SK-N-SH (cell line): Measurements from ENCODE around the gene OR2T11. TPM values are rescaled to one million over a fixed set of nuclear protein-coding genes. Genes with fewer than 3 reads are reported as not detected.
"Not testable (repeated sequence)": the region's sequence is repeated elsewhere in the genome, so short reads cannot be mapped to it uniquely, and the experiment has no call there.

Experiments
- CTCF ChIA-PET: fragments of 300-600, 350-600 bp; formaldehyde crosslinking; extraction: SDS; loops from one replicate; lab custom pipeline; 2021; lab: Yijun Ruan, JAX
- POLR2A ChIA-PET: fragments of 350-600 bp; sonication (Branson Sonifier 250); formaldehyde crosslinking; extraction: SDS; loops from one replicate; lab custom pipeline; 2020; ENCODE audit warnings: antibody characterized with exemption, inconsistent platforms; lab: Yijun Ruan, JAX
- DNase-seq: peaks from one replicate; pipeline ENCODE4 v3.0.0; 2012
- H2AFZ ChIP-seq: fragments of 200-600 bp; sonication (generic); 2 replicates; pipeline ENCODE4 v1.8.1; 2016; ENCODE audit warnings: antibody characterized with exemption, mild to moderate bottlenecking, low read depth
- H3F3A ChIP-seq: fragments of 200-600 bp; sonication (generic); replicated peaks from 2 replicates; pipeline ENCODE3; 2016; ENCODE audit warnings: antibody characterized with exemption, mild to moderate bottlenecking; ENCODE audit not compliant: insufficient read depth
- H3K27ac ChIP-seq, 2 experiments: fragments of 200-500 bp in 1 of 2; fragments of 200-600 bp in 1 of 2; sonication (Bioruptor generic) in 1 of 2; sonication (generic), shearing (Covaris generic) in 1 of 2; 2 replicates each; pipeline versions ENCODE4 v1.5.1 to v1.6.1; 2014 to 2016; ENCODE audit warnings: low read depth in 2 of 2, inconsistent platforms in 1 of 2, low read length in 1 of 2, mild to moderate bottlenecking in 1 of 2, mixed read lengths in 1 of 2
- H3K27me3 ChIP-seq: fragments of 200-600 bp; sonication (generic), shearing (Covaris generic); 2 replicates; pipeline ENCODE4 v1.6.1; 2016; ENCODE audit warnings: mixed run types; ENCODE audit not compliant: insufficient read depth
- H3K36me3 ChIP-seq, 2 experiments: fragments of 200-500 bp in 1 of 2; fragments of 200-600 bp in 1 of 2; sonication (Bioruptor generic) in 1 of 2; sonication (generic) in 1 of 2; replicated peaks in 1 of 2; 2 replicates each; pipeline versions ENCODE3 to v1.5.1; 2014 to 2016; ENCODE audit warnings: low read length in 1 of 2, mild to moderate bottlenecking in 1 of 2; ENCODE audit not compliant: insufficient read depth in 2 of 2, control insufficient read depth in 1 of 2
- H3K4me1 ChIP-seq, 2 experiments: fragments of 200-500 bp in 1 of 2; fragments of 200-600 bp in 1 of 2; sonication (Bioruptor generic) in 1 of 2; sonication (generic), shearing (Covaris generic) in 1 of 2; 2 replicates each; pipeline versions ENCODE4 v1.5.1 to v1.6.1; 2014 to 2016; ENCODE audit warnings: low read depth in 1 of 2, low read length in 1 of 2, mixed run types in 1 of 2; ENCODE audit not compliant: insufficient read depth in 2 of 2, control insufficient read depth in 1 of 2
- H3K4me2 ChIP-seq: fragments of 200-600 bp; sonication (generic), shearing (Covaris generic); 2 replicates; pipeline ENCODE4 v1.6.1; 2017; ENCODE audit warnings: mixed run types
- H3K4me3 ChIP-seq, 2 experiments: fragments of 200-500 bp in 1 of 2; fragments of 200-600 bp in 1 of 2; sonication (Bioruptor generic) in 1 of 2; sonication (generic), shearing (Covaris generic) in 1 of 2; 2 replicates each; pipeline versions ENCODE4 v1.5.1 to v1.8.1; 2014 to 2016; ENCODE audit warnings: low read depth in 2 of 2, inconsistent platforms in 1 of 2, low read length in 1 of 2, mild to moderate bottlenecking in 1 of 2, mixed read lengths in 1 of 2, moderate library complexity in 1 of 2
- H3K79me2 ChIP-seq: fragments of 200-600 bp; sonication (generic); 2 replicates; pipeline ENCODE4 v1.8.1; 2017; ENCODE audit warnings: mild to moderate bottlenecking; ENCODE audit not compliant: insufficient read depth
- H3K9ac ChIP-seq: fragments of 200-600 bp; sonication (generic); 2 replicates; pipeline ENCODE4 v1.6.1; 2017; ENCODE audit warnings: mixed run types
- H3K9me2 ChIP-seq: fragments of 200-600 bp; sonication (generic); 2 replicates; pipeline ENCODE4 v1.6.1; 2017; ENCODE audit warnings: mixed run types
- H3K9me3 ChIP-seq: fragments of 200-600 bp; sonication (generic); 2 replicates; pipeline ENCODE4 v1.6.1; 2017; ENCODE audit warnings: mixed run types, mild to moderate bottlenecking, moderate library complexity
- H4K20me1 ChIP-seq: fragments of 200-600 bp; sonication (generic); 2 replicates; pipeline ENCODE4 v1.6.1; 2017; ENCODE audit warnings: mild to moderate bottlenecking, mixed run types; ENCODE audit not compliant: insufficient read depth
- ELF1 ChIP-seq: IDR thresholded peaks from 2 replicates; pipeline ENCODE4 v1.4.0; 2012
- EP300 ChIP-seq, 2 experiments: IDR thresholded peaks; 2 replicates each; pipeline versions ENCODE4 v1.4.0 to v1.6.1; 2012; ENCODE audit warnings: borderline replicate concordance in 1 of 2, low read depth in 1 of 2, low read length in 1 of 2
- EZH2phosphoT487 ChIP-seq: fragments of 200-600 bp; sonication (generic); IDR thresholded peaks from 2 replicates; pipeline ENCODE4 v1.6.1; 2017; ENCODE audit warnings: low read depth, mixed run types, mild to moderate bottlenecking, antibody characterized with exemption, moderate library complexity, borderline replicate concordance
- FOSL2 ChIP-seq: IDR thresholded peaks from 2 replicates; pipeline ENCODE4 v1.4.0; 2012; ENCODE audit warnings: low read depth, mild to moderate bottlenecking, moderate library complexity, borderline replicate concordance
- GABPA ChIP-seq: IDR thresholded peaks from 2 replicates; pipeline ENCODE4 v1.4.0; 2012; ENCODE audit warnings: low read depth, mild to moderate bottlenecking
- JUND ChIP-seq: IDR thresholded peaks from 2 replicates; pipeline ENCODE4 v1.4.0; 2012
- NFIC ChIP-seq: IDR thresholded peaks from 2 replicates; pipeline ENCODE4 v1.4.0; 2012; ENCODE audit warnings: borderline replicate concordance
- NRF1 ChIP-seq: IDR thresholded peaks from 2 replicates; pipeline ENCODE4 v1.6.1; 2012; ENCODE audit warnings: low read depth, mild to moderate bottlenecking, low read length
- POLR2AphosphoS5 ChIP-seq: IDR thresholded peaks from 2 replicates; pipeline ENCODE4 v1.6.1; 2012; ENCODE audit warnings: low read depth, low read length
- RAD21 ChIP-seq: IDR thresholded peaks from 2 replicates; pipeline ENCODE4 v1.6.1; 2012; ENCODE audit warnings: mild to moderate bottlenecking, low read length
- RXRA ChIP-seq: IDR thresholded peaks from 2 replicates; pipeline ENCODE4 v1.4.0; 2012; ENCODE audit warnings: low read depth, mild to moderate bottlenecking, borderline replicate concordance
- TAF1 ChIP-seq: IDR thresholded peaks from 2 replicates; pipeline ENCODE4 v1.6.1; 2012; ENCODE audit warnings: low read depth, mild to moderate bottlenecking, low read length, moderate library complexity, borderline replicate concordance
- TCF12 ChIP-seq: IDR thresholded peaks from 2 replicates; pipeline ENCODE4 v1.4.0; 2012
- YY1 ChIP-seq: IDR thresholded peaks from 2 replicates; pipeline ENCODE4 v1.4.0; 2012; ENCODE audit warnings: low read depth, mild to moderate bottlenecking
- WGBS: methylation state at CpG from one replicate; pipeline ENCODE4 v1.1.6; 2017; ENCODE audit warnings: low lambda C conversion rate; 5-methylcytosine and 5-hydroxymethylcytosine counted together
- polyA plus RNA-seq, 3 experiments: library from polyadenylated mRNA; depleted of rRNA; stranded (reverse); fragments of >200 nt; gene quantifications; 2 replicates each; pipeline ENCODE4 v1.2.3, GENCODE V29; 2012
- TF ChIP-seq, protein P1 (sequence below): fragments of 150-350 bp; IDR thresholded peaks from 2 replicates; pipeline ENCODE4 v1.6.1; 2016; ENCODE audit warnings: mild to moderate bottlenecking, low read depth, low read length

Gene OR2T11
- polyA plus RNA-seq, 1 of the 3 experiments (the other 2 are of a cell fraction), result not detected

DNA sequence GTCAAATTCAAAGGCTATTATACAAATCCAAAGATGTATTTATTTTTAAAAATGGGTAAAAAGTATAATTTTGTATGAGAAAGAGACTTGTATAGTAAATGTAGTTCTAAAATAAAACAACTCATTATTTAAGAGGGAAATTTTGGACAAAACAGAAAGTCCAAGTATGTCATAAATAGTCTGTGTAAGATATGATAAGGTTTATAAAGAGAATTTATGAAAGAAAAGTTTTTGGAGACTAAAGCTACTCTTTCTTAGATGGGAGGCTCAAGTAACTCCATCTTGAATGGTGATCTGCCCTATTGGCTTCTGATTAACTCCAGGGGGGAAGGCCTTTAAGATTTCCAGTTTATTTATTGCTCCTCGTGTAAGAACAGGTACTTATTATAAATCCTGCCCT, 35.1 kb upstream of the OR2T11 start:
- H3K27ac ChIP-seq, result no peak overlapping the region
- TF ChIP-seq YY1, result no peak
- no peak for TF ChIP-seq NFIC
- TF ChIP-seq RXRA, result no peak
- no peak for TF ChIP-seq GABPA
- no peak for TF ChIP-seq EZH2phosphoT487
- TF ChIP-seq TCF12, result no peak
- TF ChIP-seq JUND, result no peak
- no peak for TF ChIP-seq FOSL2
- TF ChIP-seq, protein P1, sequence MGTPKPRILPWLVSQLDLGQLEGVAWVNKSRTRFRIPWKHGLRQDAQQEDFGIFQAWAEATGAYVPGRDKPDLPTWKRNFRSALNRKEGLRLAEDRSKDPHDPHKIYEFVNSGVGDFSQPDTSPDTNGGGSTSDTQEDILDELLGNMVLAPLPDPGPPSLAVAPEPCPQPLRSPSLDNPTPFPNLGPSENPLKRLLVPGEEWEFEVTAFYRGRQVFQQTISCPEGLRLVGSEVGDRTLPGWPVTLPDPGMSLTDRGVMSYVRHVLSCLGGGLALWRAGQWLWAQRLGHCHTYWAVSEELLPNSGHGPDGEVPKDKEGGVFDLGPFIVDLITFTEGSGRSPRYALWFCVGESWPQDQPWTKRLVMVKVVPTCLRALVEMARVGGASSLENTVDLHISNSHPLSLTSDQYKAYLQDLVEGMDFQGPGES, result no peak
- no peak for TF ChIP-seq NRF1
- TF ChIP-seq ELF1, result no peak
- TF ChIP-seq POLR2AphosphoS5, result no peak
- TF ChIP-seq TAF1, result no peak
- TF ChIP-seq EP300 (IDR thresholded peaks at IDR 0.05; ENCODE audit: borderline replicate concordance in 1 of 2, low read depth in 1 of 2, low read length in 1 of 2), result no peak
- no peak for TF ChIP-seq RAD21
- no peaks in the 10 kb centered on the region for H3K79me2 ChIP-seq
- DNase-seq, result no peak
- no peaks in the 10 kb centered on the region for H3K9me2 ChIP-seq
- no peaks in the 10 kb centered on the region for H3K36me3 ChIP-seq
- no peak overlapping the region for H3K4me2 ChIP-seq
- H3F3A ChIP-seq, result no peaks in the 10 kb centered on the region
- no peaks in the 10 kb centered on the region for H3K27me3 ChIP-seq
- H3K4me1 ChIP-seq, result no peaks in the 10 kb centered on the region
- POLR2A ChIA-PET, result no interaction called here
- CTCF ChIA-PET, result no interaction called here
- no peaks in the 10 kb centered on the region; the same call in 1 of the 2 replicates for H3K9me3 ChIP-seq
- 6% methylated on average over 1 of the region's 1 CpG for WGBS
- H4K20me1 ChIP-seq, result no peaks in the 10 kb centered on the region
- no peak overlapping the region for H3K4me3 ChIP-seq
- no peak overlapping the region for H3K9ac ChIP-seq
- no peak overlapping the region for H2AFZ ChIP-seq

DNA sequence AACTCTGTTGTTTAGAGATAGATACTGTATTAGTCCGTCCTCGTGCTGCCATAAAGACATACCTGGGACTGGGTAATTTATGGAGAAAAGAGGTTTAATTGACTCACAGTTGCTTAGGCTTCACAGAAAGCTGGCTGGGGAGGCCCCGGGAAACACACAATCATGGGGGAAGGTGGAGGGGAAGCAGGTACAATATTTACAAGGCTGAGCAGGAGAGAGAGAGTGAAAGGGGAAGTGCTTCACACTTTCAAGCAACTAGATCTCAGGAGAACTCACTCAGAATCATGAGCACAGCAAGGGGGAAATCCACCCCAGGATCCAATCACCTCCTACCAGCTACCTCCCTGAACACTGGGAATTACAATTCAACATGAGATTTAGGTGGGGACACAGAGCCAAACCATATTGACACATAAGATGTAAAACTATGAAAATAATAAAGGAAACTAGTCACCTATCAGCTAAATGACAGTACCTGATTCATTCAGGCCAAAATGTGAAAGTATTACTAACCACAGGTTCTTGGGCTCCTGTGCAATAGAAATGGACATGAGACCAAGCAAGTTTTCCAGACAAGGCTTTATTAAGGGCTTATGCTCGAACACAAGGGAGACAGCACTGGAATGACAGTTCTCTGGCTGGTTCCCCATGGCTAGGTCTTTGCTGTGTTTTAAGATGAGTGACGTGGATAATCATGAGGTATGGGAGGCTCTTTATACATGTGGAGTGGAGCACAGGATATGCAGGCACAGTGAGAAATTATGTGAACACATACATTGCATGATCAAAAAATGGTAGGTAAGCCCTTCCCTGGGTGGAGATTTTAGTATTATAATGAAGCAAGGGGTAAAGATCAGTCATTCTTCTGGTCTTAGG, 28.8 kb upstream of the OR2T11 start:
- H3F3A ChIP-seq, POLR2A ChIA-PET, H3K9ac ChIP-seq, DNase-seq, CTCF ChIA-PET, H3K27ac ChIP-seq, H3K4me1 ChIP-seq, H3K9me2 ChIP-seq, H3K27me3 ChIP-seq, H3K4me2 ChIP-seq, H3K36me3 ChIP-seq, H3K9me3 ChIP-seq, H3K79me2 ChIP-seq, H2AFZ ChIP-seq, H4K20me1 ChIP-seq, H3K4me3 ChIP-seq: not testable (repeated sequence)
- WGBS, result 3% methylated on average over 5 of the region's 5 CpGs

DNA sequence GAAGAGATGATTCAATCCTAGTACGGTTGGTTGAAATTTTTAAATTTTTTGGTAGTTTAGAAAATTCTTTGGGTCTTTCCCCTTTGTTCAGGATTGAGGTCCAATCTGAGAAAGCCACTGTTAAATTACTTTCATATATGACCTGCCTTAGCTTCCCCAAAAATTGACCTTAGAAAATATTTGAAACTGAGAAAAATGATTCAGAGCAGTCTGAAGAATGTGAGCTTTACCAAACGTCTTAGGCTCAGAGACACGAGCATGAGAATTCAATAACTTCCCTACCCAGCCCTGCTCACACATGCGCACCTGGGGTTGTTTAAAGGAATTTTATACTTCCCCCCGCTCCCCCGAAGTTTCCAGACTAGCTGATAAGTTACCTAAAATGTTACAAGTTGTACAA, 21.9 kb upstream of the OR2T11 start:
- WGBS, result 0% methylated on average over 6 of the region's 6 CpGs
- POLR2A ChIA-PET, H3K36me3 ChIP-seq: not testable (repeated sequence)

DNA sequence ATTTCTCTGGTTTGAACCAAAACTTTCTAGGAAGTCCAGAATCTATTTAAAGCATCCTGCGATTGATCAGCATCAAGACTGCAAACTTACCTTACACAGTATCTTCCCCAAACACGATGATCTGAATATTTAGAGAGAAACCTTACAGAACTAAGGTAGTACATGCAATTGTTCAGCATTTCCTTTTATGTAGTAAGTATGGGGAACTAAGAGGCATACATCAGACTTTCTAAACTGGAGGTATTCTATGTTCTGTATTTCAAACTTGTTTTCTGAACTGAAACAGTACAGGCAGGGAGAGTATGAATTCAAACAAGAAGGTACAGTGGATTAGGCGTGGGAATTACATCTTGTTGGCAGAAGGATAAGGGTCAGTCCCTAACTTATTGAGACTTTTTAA, 20.5 kb upstream of the OR2T11 start, which contains the start of gene OR2T27:
Gene OR2T27, minus strand, starts transcription at position 175 of the 400 bp plus-strand sequence. CDS start 4,644 bp downstream, outside the sequence.
- H3K4me1 ChIP-seq, POLR2A ChIA-PET, DNase-seq, H3K27me3 ChIP-seq, H4K20me1 ChIP-seq, H3K9me3 ChIP-seq, H3K36me3 ChIP-seq, H3F3A ChIP-seq, H3K79me2 ChIP-seq, CTCF ChIA-PET, H3K4me3 ChIP-seq, H3K9me2 ChIP-seq, H3K27ac ChIP-seq, H2AFZ ChIP-seq, H3K4me2 ChIP-seq, H3K9ac ChIP-seq: not testable (repeated sequence)
- WGBS, result 0% methylated on average over 1 of the region's 3 CpGs

More for the DNA sequence above, 21.9 kb upstream of the OR2T11 start:
- H3K27ac ChIP-seq, H3F3A ChIP-seq, DNase-seq, H3K9me3 ChIP-seq, H2AFZ ChIP-seq, H3K4me2 ChIP-seq, H4K20me1 ChIP-seq, H3K79me2 ChIP-seq, CTCF ChIA-PET, H3K9ac ChIP-seq, H3K27me3 ChIP-seq, H3K4me3 ChIP-seq, H3K4me1 ChIP-seq, H3K9me2 ChIP-seq: not testable (repeated sequence)
